GM19351 (cell line): Measurements from ENCODE around the gene USP30.

ENCODE experiments used
- ATAC-seq: cut with Tn5 transposase; IDR thresholded peaks from one replicate; pipeline ENCODE4 v1.9.1; 2021; ENCODE audit warnings: mild to moderate bottlenecking, moderate library complexity; ENCODE audit not compliant: unreplicated experiment

Gene USP30

DNA sequence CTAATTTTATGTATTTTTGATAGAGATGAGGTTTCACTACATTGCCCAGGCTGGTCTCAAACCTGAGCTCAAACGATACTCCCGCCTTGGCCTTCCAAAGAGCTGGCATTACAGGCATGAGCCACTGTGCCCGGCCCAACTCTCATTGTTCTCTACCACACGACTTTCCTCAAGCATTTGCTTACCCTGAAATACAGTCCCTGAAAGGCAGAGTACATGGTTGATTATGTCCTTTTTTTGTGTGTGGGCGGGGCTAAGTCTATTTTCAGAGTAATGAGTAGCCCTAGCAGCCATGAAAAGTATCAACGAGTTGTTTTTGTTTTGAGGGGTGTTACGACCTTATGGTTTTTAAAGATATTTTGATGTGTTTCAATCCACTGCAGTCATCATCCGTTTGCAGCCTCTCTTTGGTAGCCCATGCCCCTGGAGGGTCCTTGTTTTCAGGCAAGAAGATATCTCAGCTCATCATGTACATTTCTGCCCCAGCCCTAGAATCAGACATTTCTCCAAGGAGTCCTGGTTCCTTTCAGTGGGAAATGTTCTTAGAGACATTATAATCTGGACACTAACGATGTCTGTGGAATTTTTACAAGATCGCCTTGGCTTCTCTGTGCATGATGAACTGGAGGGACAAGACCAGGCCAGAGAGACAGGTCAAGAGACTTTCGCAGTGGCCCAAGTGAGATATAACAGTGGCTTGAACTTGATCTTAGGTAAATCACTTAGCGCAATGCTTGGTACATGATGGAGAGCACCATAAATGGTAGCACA, 72.7 kb downstream of the USP30 start:
- no peak for ATAC-seq

DNA sequence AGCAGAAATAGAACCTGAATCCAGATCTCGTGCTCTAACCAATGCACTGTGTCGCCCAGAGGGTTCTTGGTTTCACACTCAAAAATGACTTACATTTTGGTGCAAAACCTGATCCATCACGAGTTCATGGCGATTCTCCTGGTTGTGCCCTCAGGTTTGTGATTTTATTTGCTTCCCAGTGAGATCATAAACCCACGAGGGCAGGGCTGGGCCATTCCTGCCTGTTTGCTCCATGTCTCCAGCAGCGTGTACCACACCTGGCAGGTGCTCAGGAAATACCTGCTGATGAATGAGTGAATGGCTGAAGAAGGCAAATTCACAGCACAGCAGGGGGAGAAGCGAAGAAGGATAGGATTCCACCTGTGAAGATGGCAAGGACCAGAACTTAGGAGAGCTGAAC, 73.4 kb downstream of the USP30 start:
- no peak for ATAC-seq

DNA sequence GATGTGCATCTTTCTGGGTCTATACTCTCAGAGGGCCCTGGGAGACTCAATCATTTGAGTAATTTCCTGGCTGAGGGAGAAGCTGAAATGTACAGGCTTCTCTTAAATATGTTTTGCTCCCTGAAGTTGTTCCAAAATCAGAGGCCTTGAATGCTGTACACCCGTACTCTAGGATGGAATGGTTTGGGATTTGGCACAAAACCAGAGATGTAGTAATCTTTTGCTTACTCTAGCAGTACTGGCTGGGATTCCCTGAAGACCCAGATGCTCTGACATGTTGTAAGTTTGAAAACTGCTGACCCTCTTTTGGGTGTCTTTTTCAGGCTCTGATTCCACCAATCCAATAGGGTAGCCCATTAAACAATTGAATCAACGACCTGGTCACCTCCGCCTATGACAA, 74.4 kb downstream of the USP30 start:
- ATAC-seq: no peak

DNA sequence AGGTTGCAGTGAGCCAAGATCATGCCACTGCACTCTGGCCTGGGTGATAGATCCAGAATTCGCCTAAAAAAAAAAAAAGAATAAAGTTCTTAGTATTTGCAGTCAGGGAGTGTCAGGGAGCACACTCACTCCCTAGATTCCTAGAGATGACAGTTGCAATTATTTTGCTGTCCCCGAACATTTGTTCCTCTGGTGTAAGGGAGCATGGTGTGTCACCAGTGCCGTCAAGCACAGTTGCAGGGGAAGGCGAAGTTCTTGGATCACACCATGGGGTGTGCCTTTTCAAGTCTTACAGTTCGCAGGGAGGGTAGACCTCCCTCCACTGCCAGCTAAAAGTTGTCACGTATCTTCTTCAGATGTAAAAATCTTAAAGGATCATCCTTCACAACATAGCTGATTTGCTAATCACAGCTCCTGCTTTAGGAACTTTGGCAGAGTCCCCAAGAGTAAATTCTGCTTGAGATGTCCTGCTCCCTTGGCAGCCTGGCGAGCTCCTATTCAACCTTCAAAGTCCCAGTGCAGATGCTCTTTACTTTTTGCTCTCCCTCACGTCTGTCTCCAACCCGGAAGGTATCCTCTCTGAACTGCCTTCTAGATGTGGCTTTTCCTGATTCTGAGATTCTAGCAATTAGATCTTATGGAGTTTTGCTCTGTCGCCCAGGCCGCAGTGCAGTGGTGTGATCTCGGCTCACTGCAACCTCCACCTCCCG, 75.3 kb downstream of the USP30 start:
- ATAC-seq: no peak

DNA sequence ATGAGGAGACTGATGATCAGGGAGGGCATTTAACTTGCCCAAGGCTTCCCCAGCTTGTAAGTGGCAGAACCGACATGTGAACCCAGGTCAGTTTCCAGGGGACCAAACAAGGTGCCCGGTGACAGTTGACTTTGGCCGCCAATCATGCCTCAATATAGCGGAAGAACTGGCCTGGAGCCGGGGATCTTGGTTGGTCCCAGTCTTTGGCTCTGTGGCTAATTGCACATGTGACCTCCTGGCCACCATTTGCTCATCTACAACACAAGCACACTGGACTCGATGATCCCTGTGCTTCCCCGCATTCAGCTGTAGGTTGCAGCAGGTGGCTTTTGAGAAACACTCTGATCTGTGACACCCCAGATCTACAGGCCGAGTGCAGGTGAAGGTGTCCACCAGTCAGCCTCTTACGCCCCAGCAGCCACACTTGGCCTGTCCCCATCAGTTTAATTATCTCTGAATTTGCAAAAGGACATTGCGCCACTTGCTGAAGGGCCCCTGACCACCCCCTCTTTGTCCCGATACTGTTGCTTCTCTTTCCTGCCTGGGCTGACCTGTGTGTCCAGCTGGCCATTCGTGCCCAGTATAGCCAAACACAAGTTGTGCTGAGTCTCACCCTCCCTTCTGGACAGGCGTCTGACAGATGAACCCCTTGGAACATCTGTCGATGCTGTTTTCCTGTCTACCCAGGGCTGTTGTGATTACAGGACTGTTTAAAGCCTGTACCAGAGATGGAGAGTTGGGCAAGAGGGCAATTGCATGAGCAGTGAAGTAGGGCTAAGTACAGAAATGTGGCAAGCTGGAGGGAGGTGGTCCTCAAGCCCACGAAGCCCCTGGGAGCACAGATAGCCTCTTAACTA, 78.1 kb downstream of the USP30 start:
- ATAC-seq: no peak

DNA sequence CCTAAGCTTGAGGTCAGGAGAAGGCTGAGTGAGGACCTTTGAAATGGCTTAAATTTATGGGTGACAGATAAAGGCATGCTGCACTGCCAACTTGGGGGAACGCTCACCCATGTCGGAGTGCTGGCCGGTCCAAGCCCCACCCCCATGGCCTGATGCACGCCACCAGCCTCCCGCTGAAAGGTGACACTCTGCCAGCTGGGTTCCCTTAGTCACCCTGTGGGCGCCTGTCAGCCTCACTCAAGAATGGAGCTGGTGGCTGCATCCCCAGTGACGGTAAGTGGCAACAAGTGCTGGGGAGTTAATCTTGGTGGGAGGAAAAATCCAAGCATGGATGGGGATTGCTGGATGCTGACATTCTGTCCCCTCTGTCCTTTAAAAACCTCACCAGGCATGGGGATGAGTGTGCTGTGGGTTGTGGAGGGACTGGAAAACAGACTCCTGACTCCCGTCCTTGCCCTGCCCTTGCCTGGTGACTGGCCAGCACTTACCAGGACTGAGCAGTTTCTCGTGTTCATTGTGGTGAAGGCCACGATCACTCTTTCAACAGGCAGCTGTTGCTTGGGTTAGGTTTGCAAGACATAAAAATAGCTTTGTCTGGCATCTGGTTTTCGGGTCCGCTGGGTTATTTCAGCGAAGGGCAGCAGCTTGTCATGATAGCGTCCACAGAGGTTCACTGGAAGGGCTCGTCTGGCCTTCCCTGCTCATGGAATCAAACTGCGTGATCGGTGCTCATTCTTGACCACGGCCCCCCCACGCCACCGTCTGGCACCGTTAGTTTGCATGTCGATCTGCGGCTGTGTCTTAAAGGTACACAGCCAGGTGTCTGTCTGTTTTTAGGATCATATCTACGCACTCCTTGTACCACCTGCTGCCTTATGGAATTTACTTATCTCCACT, 79.0 kb downstream of the USP30 start:
- no peak for ATAC-seq

DNA sequence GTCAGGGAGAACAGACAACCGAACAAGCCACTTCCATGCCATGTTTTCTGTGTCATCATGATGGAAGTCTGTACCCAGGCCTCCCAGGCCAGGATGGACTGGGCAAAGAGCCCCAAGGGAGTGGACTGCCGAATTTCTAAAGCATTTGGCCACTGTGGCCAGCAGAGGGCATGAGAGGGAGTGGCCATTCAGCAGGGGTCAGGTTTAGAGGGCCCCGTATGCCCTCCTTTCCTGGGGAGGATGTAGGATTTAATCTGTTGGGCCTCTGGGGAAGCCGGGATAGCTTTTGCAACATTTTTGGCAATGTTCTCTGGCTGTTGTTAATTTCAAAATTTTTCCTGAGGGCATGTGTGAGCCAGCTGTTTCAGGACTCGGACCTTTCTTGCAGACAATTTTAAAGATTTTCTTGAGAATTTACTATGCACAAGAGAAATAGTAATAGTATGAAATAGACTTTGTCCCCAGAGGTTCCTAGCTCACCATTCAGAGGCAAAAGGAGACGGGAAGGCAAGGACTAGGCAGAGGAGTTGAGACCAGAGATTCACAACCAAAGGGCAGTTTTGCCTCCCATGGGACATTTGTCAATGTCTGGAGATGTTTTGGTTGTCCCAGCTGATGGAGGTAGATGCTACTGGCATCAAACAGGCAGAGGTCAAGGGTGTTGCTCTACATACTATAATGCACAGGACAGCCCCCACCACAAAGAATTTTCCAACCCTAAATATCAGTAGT, 82.0 kb downstream of the USP30 start:
- no peak for ATAC-seq

DNA sequence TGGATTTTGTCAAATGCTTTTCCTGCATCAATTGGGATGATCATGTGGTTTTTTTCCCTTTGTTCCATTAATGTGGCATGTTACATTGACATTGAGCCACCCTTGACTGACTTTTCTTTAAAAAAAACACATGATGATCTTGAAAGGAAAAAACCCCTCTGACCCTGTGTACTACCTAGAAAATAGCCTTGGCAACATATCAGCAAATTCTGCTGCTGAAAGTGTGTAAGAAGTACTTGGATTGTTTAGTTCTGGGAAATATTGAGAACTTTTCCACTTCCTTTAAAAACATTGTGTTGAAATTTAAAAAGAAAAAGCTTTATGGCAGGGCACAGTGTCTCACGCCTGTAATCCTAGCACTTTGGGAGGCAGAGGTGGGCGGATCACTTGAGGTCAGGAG, 84.7 kb downstream of the USP30 start:
- ATAC-seq: no peak
